A549 (cell line): ENCODE data around the gene C20orf96. TPM values are rescaled to one million over a fixed set of nuclear protein-coding genes. Genes with fewer than 3 reads are reported as not detected.

Experiments
- ATAC-seq, 2 experiments: fragments of 200-7000 bp in 1 of 2; fragments of >200 bp in 1 of 2; cut with Nextera tagmentation in 1 of 2; cut with Tn5 transposase in 1 of 2; 3 replicates each; pipeline versions ENCODE4 v1.8.0 to v1.9.1; 2018 to 2020; ENCODE audit warnings: mild to moderate bottlenecking in 1 of 2, moderate library complexity in 1 of 2
- CTCF ChIA-PET: fragments of 300-600 bp; sonication (Branson Sonifier 250); formaldehyde crosslinking; extraction: SDS; loops from one replicate; lab custom pipeline; 2021; ENCODE audit warnings: antibody characterized with exemption, inconsistent platforms; lab: Yijun Ruan, JAX
- POLR2A ChIA-PET: fragments of 350-600 bp; formaldehyde crosslinking; extraction: SDS; loops from one replicate; lab custom pipeline; 2021; ENCODE audit warnings: antibody characterized with exemption, inconsistent platforms; lab: Yijun Ruan, JAX
- DNase-seq, 2 experiments: peaks; one replicate each; pipeline versions ENCODE4 v3.0.0 to v3.0.0-alpha.2; 2011 to 2016; ENCODE audit warnings: low read depth in 1 of 2, low spot score in 1 of 2
- FAIRE-seq: peaks from 2 replicates; lab custom pipeline; 2011; peaks lifted over from hg19 to GRCh38; lab: Jason Lieb, UNC
- H3K27ac ChIP-seq, 2 experiments: fragments of >200 bp; sonication (Bioruptor Twin); formaldehyde crosslinking; 3 replicates each; pipeline ENCODE4 v1.5.1; 2016 to 2017
- H3K4me1 ChIP-seq: fragments of >200 bp; sonication (Bioruptor Twin); formaldehyde crosslinking; 3 replicates; pipeline ENCODE4 v1.6.1; 2016
- H3K4me2 ChIP-seq: fragments of >200 bp; sonication (Bioruptor Twin); formaldehyde crosslinking; 3 replicates; pipeline ENCODE4 v1.6.1; 2016
- H3K4me3 ChIP-seq: fragments of >200 bp; sonication (Bioruptor Twin); formaldehyde crosslinking; 3 replicates; pipeline ENCODE4 v1.5.1; 2016
- H3K9me3 ChIP-seq: fragments of >200 bp; sonication (Bioruptor Twin); formaldehyde crosslinking; 3 replicates; pipeline ENCODE4 v1.6.1; 2016
- CBX2 ChIP-seq: fragments of 200-600 bp; sonication (generic); IDR thresholded peaks from 2 replicates; pipeline ENCODE4 v1.6.1; 2016; ENCODE audit warnings: low read depth, mild to moderate bottlenecking, borderline replicate concordance
- CBX8 ChIP-seq: fragments of 200-600 bp; sonication (generic); IDR thresholded peaks from 2 replicates; pipeline ENCODE4 v1.6.1; 2016
- CEBPB ChIP-seq, 2 experiments: fragments of >200 bp in 1 of 2; sonication (Bioruptor Twin) in 1 of 2; formaldehyde crosslinking in 1 of 2; IDR thresholded peaks; 2 replicates each; pipeline ENCODE4 v1.6.1; 2012 to 2016
- FOSB ChIP-seq: fragments of 250-450 bp; sonication (Bioruptor Pico); IDR thresholded peaks from 2 replicates; pipeline ENCODE4 v1.5.0; 2020; ENCODE audit warnings: mild to moderate bottlenecking, moderate library complexity
- GATA3 ChIP-seq: IDR thresholded peaks from 2 replicates; pipeline ENCODE4 v1.6.1; 2012; ENCODE audit warnings: borderline replicate concordance
- HDAC2 ChIP-seq: fragments of 200-600 bp; sonication (generic); IDR thresholded peaks from 2 replicates; pipeline ENCODE4 v1.6.1; 2016
- HOXB5 ChIP-seq: fragments of 250-450 bp; sonication (Bioruptor Pico); IDR thresholded peaks from 2 replicates; pipeline ENCODE4 v1.5.0; 2020; ENCODE audit warnings: mild to moderate bottlenecking, moderate library complexity
- JUNB ChIP-seq: fragments of >200 bp; sonication (Bioruptor Twin); formaldehyde crosslinking; IDR thresholded peaks from 2 replicates; pipeline ENCODE4 v1.6.1; 2016
- KDM5A ChIP-seq: fragments of 200-600 bp; sonication (generic); IDR thresholded peaks from 2 replicates; pipeline ENCODE4 v1.6.1; 2016; ENCODE audit warnings: antibody characterized with exemption, mild to moderate bottlenecking
- MYC ChIP-seq: IDR thresholded peaks from 2 replicates; pipeline ENCODE4 v1.6.1; 2012; ENCODE audit warnings: mild to moderate bottlenecking, inconsistent platforms, low read length, improper control_type of control experiment, borderline replicate concordance
- NPAS2 ChIP-seq: fragments of 250-450 bp; sonication (Bioruptor Pico); IDR thresholded peaks from 2 replicates; pipeline ENCODE4 v1.8.0; 2022; ENCODE audit warnings: mild to moderate bottlenecking, moderate library complexity, borderline replicate concordance
- RAD21 ChIP-seq, 2 experiments: fragments of >200 bp in 1 of 2; sonication (Bioruptor Twin) in 1 of 2; formaldehyde crosslinking in 1 of 2; IDR thresholded peaks in 1 of 2; conservative IDR thresholded peaks in 1 of 2; 2 replicates in 1 of 2; 3 replicates in 1 of 2; pipeline ENCODE4 v1.6.1; 2012 to 2018; ENCODE audit warnings: inconsistent platforms in 1 of 2
- SREBF2 ChIP-seq: fragments of 450-650 bp; IDR thresholded peaks from 2 replicates; pipeline ENCODE4 v1.6.1; 2014; ENCODE audit warnings: mild to moderate bottlenecking, moderate library complexity
- TFCP2L1 ChIP-seq: fragments of 250-450 bp; sonication (Bioruptor Pico); IDR thresholded peaks from 2 replicates; pipeline ENCODE4 v1.5.0; 2021; ENCODE audit warnings: mild to moderate bottlenecking
- WGBS: methylation state at CpG from one replicate; pipeline ENCODE4 v1.1.6; 2017; ENCODE audit errors: missing lambda C conversion rate; 5-methylcytosine and 5-hydroxymethylcytosine counted together
- polyA plus RNA-seq, 4 experiments: library from polyadenylated mRNA; depleted of rRNA in 3 of 4; stranded (reverse); fragments of >200 nt; fragmentation: RNase III in 1 of 4; extraction: RNeasy Plus Mini Kit Qiagen cat#74134 plus additional on column Dnase treatment in 1 of 4; gene quantifications; 2 replicates in 3 of 4; 3 replicates in 1 of 4; pipeline ENCODE4 v1.2.3, GENCODE V29; 2011 to 2017
- TF ChIP-seq, protein P1 (sequence below): fragments of 450-650 bp; IDR thresholded peaks from 2 replicates; pipeline ENCODE4 v1.6.1; 2014; ENCODE audit warnings: antibody characterized with exemption
- TF ChIP-seq, protein P2 (sequence below): IDR thresholded peaks from 2 replicates; pipeline ENCODE4 v1.6.1; 2012
- TF ChIP-seq, protein P3 (sequence below): IDR thresholded peaks from 2 replicates; pipeline ENCODE4 v1.6.1; 2012
- TF ChIP-seq, protein P4 (sequence below): fragments of >200 bp; sonication (Bioruptor Twin); formaldehyde crosslinking; IDR thresholded peaks from 2 replicates; pipeline ENCODE4 v1.6.1; 2016
- TF ChIP-seq, protein P5 (sequence below): fragments of 250-450 bp; sonication (Bioruptor Pico); IDR thresholded peaks from 2 replicates; pipeline ENCODE4 v1.5.0; 2020; ENCODE audit warnings: low read depth, mild to moderate bottlenecking, moderate library complexity

C20orf96 gene
- polyA plus RNA-seq, 2 of the 4 experiments (the other 2 are of a cell fraction): 20.9 to 23.9 TPM

DNA sequence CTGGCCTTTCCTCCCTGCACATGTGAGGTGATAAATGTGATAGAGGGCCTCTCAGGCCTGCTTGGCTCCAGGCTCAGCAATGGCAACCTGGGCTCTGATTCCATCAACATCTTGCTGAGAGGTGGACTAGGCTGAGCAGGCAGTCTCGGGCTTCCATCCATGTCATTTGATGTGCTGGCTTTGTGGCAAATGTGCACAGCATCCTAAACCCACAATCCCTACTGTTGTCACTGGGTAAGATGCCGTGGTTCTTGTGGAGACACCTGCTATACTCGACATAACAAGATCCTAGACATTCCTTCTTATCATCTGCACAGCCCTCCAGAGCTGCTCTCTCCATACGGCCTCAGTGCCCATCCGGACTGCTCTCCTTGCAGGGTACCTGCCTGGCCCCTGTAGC, 4.1 kb upstream of the C20orf96 start (continued):
- TF ChIP-seq, protein P1, sequence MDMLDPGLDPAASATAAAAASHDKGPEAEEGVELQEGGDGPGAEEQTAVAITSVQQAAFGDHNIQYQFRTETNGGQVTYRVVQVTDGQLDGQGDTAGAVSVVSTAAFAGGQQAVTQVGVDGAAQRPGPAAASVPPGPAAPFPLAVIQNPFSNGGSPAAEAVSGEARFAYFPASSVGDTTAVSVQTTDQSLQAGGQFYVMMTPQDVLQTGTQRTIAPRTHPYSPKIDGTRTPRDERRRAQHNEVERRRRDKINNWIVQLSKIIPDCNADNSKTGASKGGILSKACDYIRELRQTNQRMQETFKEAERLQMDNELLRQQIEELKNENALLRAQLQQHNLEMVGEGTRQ: no peak
- TF ChIP-seq KDM5A (no peak), GATA3 (no peak), CBX2 (no peak)
- TF ChIP-seq, all 56 proteins: peak for 0

DNA sequence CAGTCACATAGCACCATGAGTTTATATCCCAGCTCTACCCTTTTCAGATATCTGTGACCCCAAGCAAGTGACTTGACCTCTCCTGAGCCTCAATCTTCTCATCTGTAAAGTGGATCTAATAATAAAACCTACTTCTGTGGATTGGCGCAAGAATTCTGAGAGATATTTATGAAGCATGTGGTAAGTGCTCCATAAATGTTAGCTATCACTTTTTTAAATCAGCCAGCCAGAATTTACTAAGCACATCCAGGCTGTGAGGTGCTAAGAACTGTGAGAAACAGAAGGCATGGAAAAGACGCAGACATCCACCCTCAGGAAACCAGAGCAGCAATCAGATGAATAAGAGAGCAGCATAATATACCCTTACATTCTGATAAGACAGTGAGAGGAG, 862 bp downstream of the C20orf96 start:
- Histone ChIP-seq H3K27ac (peak overlapping the region; percentile 79 to 85), H3K4me1 (peaks cover 10% of the 10 kb centered on the region), H3K9me3 (no peaks in the 10 kb centered on the region), H3K4me2 (peak overlapping the region; percentile 82), H3K4me3 (peak overlapping the region; percentile 62)
- ChIA-PET CTCF (interaction anchor here (1.3 to 3.3 kb wide), 2 partner anchors 23 to 41 kb away, joined by 11 to 14 read pairs; no protein-coding TSS in a partner anchor), POLR2A (no interaction called here)
- ATAC-seq (no peak), DNase-seq (no peak), FAIRE-seq (peak; percentile 32)
- TF ChIP-seq, protein P2, sequence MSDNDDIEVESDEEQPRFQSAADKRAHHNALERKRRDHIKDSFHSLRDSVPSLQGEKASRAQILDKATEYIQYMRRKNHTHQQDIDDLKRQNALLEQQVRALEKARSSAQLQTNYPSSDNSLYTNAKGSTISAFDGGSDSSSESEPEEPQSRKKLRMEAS: no peak
- TF ChIP-seq GATA3 (0 out of 2 replicates have a peak, but pooled peaks have one; percentile 0), SREBF2 (no peak), RAD21 (conservative IDR thresholded peaks at IDR 0.05 in 1 of 2, IDR thresholded peaks at IDR 0.05 in 1 of 2) (no peak), HOXB5 (CRISPR knock-in tag) (no peak)
- TF ChIP-seq, protein P3, sequence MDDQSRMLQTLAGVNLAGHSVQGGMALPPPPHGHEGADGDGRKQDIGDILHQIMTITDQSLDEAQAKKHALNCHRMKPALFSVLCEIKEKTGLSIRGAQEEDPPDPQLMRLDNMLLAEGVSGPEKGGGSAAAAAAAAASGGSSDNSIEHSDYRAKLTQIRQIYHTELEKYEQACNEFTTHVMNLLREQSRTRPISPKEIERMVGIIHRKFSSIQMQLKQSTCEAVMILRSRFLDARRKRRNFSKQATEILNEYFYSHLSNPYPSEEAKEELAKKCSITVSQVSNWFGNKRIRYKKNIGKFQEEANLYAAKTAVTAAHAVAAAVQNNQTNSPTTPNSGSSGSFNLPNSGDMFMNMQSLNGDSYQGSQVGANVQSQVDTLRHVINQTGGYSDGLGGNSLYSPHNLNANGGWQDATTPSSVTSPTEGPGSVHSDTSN: no peak
- WGBS: 64% methylated on average over 2 of the region's 2 CpGs

DNA sequence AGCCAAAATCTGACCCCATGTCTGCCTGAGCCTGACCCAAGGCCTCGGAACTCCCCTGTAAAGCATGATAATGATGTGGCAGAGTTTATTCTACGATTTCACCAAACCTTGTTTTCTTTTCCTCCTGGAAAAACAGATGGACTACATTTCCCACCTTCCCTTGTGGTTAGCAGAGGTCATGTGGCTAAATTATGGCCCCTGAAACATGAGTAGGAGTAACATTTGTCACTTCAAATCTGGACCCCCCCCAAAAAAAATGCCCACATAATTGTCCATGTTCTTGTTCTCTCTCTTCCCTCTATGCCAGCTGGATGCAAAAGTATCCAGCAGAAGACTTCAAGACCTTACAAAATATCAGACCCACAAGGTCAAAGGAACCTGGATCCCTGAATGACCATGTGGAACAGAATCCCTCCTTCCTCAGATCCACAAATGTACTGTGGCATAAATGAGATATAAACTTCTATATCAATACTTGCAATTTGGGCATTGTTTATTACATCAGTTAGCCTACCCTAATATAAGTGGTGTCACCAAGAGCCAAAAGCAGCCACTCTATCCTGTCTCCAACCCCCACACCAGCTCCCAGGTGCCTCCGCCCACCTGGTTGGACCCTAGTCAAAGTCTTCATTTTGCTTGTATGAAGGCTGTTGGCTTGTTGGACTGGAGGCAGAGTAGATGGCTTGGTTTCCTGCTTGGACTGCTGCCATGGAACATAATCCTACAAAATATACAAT, 1.4 kb downstream of the C20orf96 start:
- H3K9me3 ChIP-seq: no peaks in the 10 kb centered on the region
- TF ChIP-seq MYC (no peak), JUNB (no peak)
- TF ChIP-seq, protein P3: no peak
- TF ChIP-seq, all 56 proteins: peak for 0
- POLR2A ChIA-PET: no interaction called here
- 87% methylated on average over 3 of the region's 3 CpGs for WGBS
- Histone ChIP-seq H3K4me2 (peak overlapping the region; percentile 82), H3K27ac (peak overlapping the region in 1 of 2 experiments; percentile 85; a peak in 3 of 6 replicates), H3K4me3 (peak overlapping the region; percentile 62), H3K4me1 (peaks cover 10% of the 10 kb centered on the region)
- CTCF ChIA-PET: interaction anchor here (1.3 to 3.3 kb wide), 2 partner anchors 22 to 42 kb away, joined by 11 to 14 read pairs; no protein-coding TSS in a partner anchor
- DNase-seq (no peak), ATAC-seq (no peak), FAIRE-seq (no peak)

DNA sequence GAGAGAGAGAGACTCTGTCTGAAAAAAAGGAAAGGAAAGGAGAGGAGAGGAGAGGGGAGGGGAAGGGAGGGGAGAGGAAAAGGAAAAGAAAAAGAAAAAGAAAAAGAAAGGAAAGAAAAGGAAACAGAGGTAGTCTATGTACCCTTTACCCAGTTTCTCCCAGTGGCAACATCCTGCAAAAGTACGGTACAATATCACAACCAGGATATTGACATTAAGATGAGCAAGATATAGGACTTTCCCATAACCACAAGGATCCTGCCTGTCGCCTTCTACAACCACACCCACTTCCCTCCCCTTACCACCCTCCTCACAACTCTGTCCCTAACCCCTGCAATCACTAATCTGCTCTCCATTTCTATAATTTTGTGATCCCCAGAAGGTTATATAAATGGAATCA, 4.0 kb downstream of the C20orf96 start:
- no peak overlapping the region for H3K27ac ChIP-seq
- POLR2A ChIA-PET: no interaction called here
- 67% methylated on average over 2 of the region's 2 CpGs for WGBS
- H3K4me3 ChIP-seq: no peak overlapping the region
- no peak for DNase-seq
- no peak for ATAC-seq
- no peak overlapping the region for H3K4me2 ChIP-seq
- FAIRE-seq: no peak
- CTCF ChIA-PET: no interaction called here
- TF ChIP-seq CEBPB (IDR thresholded peaks at IDR 0.05): no peak
- TF ChIP-seq RAD21 (conservative IDR thresholded peaks at IDR 0.05 in 1 of 2, IDR thresholded peaks at IDR 0.05 in 1 of 2): no peak
- TF ChIP-seq, protein P4, sequence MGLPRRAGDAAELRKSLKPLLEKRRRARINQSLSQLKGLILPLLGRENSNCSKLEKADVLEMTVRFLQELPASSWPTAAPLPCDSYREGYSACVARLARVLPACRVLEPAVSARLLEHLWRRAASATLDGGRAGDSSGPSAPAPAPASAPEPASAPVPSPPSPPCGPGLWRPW: no peak
- TF ChIP-seq HDAC2: no peak
- no peak for TF ChIP-seq NPAS2 (CRISPR knock-in tag)
- TF ChIP-seq GATA3: no peak
- no peak for TF ChIP-seq TFCP2L1 (CRISPR knock-in tag)
- TF ChIP-seq FOSB (CRISPR knock-in tag): no peak
- TF ChIP-seq, protein P5, sequence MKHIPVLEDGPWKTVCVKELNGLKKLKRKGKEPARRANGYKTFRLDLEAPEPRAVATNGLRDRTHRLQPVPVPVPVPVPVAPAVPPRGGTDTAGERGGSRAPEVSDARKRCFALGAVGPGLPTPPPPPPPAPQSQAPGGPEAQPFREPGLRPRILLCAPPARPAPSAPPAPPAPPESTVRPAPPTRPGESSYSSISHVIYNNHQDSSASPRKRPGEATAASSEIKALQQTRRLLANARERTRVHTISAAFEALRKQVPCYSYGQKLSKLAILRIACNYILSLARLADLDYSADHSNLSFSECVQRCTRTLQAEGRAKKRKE (CRISPR knock-in tag): no peak
- TF ChIP-seq CBX8: no peak
- TF ChIP-seq, protein P1: no peak
- peaks cover 10% of the 10 kb centered on the region for H3K4me1 ChIP-seq
- no peaks in the 10 kb centered on the region for H3K9me3 ChIP-seq
